ENCODE results near the gene SLC35F6.

DNA sequence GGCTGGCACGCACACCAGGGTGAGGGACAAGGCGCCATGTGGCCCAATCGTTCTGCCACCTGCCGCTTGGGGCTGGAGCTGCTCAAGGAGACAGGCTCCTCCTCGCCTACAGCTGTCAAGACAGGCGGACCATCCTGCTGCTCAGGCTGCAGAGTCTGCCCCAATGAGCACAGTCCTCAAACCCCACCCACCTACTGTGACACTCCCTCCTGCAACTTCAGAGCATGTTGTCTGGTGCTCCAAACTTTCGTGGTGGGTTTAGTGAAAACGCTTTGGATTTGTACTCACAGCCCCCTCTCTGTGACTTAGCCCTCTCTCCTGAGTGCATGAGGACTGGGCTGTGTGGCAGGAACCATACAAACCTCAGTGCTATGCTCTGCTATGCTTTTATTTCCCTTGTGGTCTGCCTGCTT lies 23.2 kb upstream of the SLC35F6 start:
- TF ChIP-seq EZH2 (IDR thresholded peaks at IDR 0.05; ENCODE audit: insufficient read depth, poor library complexity, severe bottlenecking) (no peak), EZH2phosphoT487 (IDR thresholded peaks at IDR 0.05; ENCODE audit: insufficient read depth, low read depth) (no peak)
